Lung (tissue), 12 donors: ENCODE data around the gene MMP8. TPM values are rescaled to one million over a fixed set of nuclear protein-coding genes. Genes with fewer than 3 reads are reported as not detected.

Experiments used
- ATAC-seq: fragments of 200-7000 bp; cut with Tn5 transposase; one replicate; pipeline ENCODE4 v1.9.1; 2020; ENCODE audit warnings: moderate number of reproducible peaks; ENCODE audit not compliant: insufficient read depth, low FRiP score
- DNase-seq, 3 donors: peaks; one replicate each; pipeline ENCODE4 v3.0.0-alpha.2; 2013 to 2017
- H3K27ac ChIP-seq, 2 donors: one replicate each; pipeline ENCODE4 v1.5.1; 2013; ENCODE audit warnings: mild to moderate bottlenecking in 2 of 2, moderate library complexity in 2 of 2, control low read depth in 1 of 2, inconsistent platforms in 1 of 2, low read depth in 1 of 2, low read length in 1 of 2
- H3K27me3 ChIP-seq, 3 donors: one replicate each; pipeline ENCODE4 v1.5.1; 2013; ENCODE audit warnings: low read length in 2 of 3; ENCODE audit not compliant: control insufficient read depth in 3 of 3, insufficient read depth in 3 of 3
- H3K36me3 ChIP-seq, 4 donors: one replicate each; pipeline ENCODE4 v1.5.1; 2013; ENCODE audit warnings: low read length in 4 of 4, mild to moderate bottlenecking in 1 of 4, moderate library complexity in 1 of 4; ENCODE audit not compliant: control insufficient read depth in 4 of 4, insufficient read depth in 4 of 4
- H3K4me1 ChIP-seq, 5 donors: one replicate each; pipeline ENCODE4 v1.5.1; 2013; ENCODE audit warnings: low read length in 5 of 5, mild to moderate bottlenecking in 2 of 5, moderate library complexity in 1 of 5; ENCODE audit not compliant: control insufficient read depth in 5 of 5, insufficient read depth in 5 of 5
- H3K4me3 ChIP-seq: one replicate; pipeline ENCODE4 v1.5.1; 2013; ENCODE audit warnings: mild to moderate bottlenecking, control low read depth, moderate library complexity
- H3K9ac ChIP-seq, 2 donors: one replicate each; pipeline ENCODE4 v1.5.1; 2013; ENCODE audit warnings: low read length in 2 of 2, control low read depth in 1 of 2; ENCODE audit not compliant: insufficient read depth in 1 of 2
- H3K9me3 ChIP-seq, 4 donors: one replicate each; pipeline ENCODE4 v1.5.1; 2013; ENCODE audit warnings: low read length in 3 of 4, mild to moderate bottlenecking in 1 of 4, moderate library complexity in 1 of 4; ENCODE audit not compliant: control insufficient read depth in 4 of 4, insufficient read depth in 3 of 4
- WGBS, 2 donors: extraction: QIAGEN DNeasy Blood & Tissue Kit; methylation state at CpG; one replicate each; pipeline ENCODE4 v1.1.7; 2013; 5-methylcytosine and 5-hydroxymethylcytosine counted together
- polyA plus RNA-seq, 2 donors: library from polyadenylated mRNA; stranded (reverse); fragments of 200-250 nt; gene quantifications; one replicate each; pipeline ENCODE4 v1.2.1, GENCODE V29; 2013
- total RNA-seq, 2 donors: library from RNA; depleted of rRNA in 1 of 2; stranded (reverse); fragments of >200 nt in 1 of 2; gene quantifications; one replicate each; pipeline ENCODE4 v1.2.1, GENCODE V29; 2014 to 2021
- TF ChIP-seq, protein P1 (sequence below): IDR thresholded peaks from 2 replicates; pipeline ENCODE4 v1.5.1; 2012; ENCODE audit warnings: mild to moderate bottlenecking; ENCODE audit errors: control extremely low read depth, extremely low read depth
- donor health status: control.
- donor health status: control.
- donor health status: Bipolar disorder and iron deficiency.
- donor health status: healthy.
- donor health status: DM: yes; HTN: yes; CAD: no.

Gene MMP8
- total and polyA plus RNA-seq, 4 donors: 0.30 to 77.5 (median 1.6) TPM

DNA sequence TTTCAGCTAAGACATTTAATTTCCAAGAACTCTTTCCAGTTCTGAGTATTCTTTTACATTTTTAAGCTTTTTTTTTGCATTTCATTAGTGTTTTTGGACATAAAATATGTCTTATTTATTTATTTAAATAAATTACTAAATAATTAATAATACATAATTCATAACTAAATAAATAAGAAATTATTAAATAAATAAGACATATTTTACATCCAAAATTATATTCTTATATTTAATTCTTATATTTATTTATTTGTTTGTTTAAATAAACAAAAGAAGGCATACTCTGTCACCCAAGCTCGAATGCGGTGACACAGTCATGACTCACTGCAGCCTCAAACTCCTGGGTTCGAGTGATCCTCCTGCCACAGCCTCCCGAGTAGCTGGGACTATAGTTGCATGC, 16.1 kb downstream of the MMP8 start:
- Histone ChIP-seq H3K4me3 (no peak overlapping the region), H3K27me3 (no peaks in the 10 kb centered on the region), H3K9ac (no peak overlapping the region), H3K36me3 (no peaks in the 10 kb centered on the region), H3K4me1 (peaks cover 0 to 6% (median 0%) of the 10 kb centered on the region in 5 donors), H3K9me3 (no peaks in the 10 kb centered on the region), H3K27ac (no peak overlapping the region)
- DNase-seq: no peak
- TF ChIP-seq, protein P1, sequence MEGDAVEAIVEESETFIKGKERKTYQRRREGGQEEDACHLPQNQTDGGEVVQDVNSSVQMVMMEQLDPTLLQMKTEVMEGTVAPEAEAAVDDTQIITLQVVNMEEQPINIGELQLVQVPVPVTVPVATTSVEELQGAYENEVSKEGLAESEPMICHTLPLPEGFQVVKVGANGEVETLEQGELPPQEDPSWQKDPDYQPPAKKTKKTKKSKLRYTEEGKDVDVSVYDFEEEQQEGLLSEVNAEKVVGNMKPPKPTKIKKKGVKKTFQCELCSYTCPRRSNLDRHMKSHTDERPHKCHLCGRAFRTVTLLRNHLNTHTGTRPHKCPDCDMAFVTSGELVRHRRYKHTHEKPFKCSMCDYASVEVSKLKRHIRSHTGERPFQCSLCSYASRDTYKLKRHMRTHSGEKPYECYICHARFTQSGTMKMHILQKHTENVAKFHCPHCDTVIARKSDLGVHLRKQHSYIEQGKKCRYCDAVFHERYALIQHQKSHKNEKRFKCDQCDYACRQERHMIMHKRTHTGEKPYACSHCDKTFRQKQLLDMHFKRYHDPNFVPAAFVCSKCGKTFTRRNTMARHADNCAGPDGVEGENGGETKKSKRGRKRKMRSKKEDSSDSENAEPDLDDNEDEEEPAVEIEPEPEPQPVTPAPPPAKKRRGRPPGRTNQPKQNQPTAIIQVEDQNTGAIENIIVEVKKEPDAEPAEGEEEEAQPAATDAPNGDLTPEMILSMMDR: no peak
- WGBS, 2 donors: 68 to 83% methylated on average over 4 of the region's 4 CpGs
- ATAC-seq: no peak

DNA sequence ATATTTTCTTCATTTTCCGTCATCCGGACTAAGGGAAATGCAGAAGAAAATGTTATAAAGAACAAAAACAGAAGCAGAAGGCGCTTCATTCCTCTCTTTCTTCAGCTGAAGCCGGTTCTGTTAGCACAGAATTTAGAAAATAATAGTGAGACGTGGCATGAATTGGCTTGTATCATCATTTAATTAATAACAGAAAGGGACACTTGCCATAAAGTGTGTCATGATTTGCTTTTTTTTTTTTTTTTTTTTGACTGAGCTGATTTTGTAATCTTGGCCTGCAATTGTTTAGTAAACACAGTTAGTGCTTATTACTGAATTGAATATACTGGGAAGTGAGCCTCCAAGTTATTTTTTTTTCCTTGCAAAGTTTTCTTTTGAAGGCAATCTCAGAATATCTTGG, 19.1 kb downstream of the MMP8 start, which contains the start of gene MMP27:
TSS of gene MMP27 (minus strand) at position 144 of the 400 bp plus-strand sequence. CDS start at position 89, 55 bp downstream.
- H3K4me1 ChIP-seq: peaks cover 0 to 6% (median 0%) of the 10 kb centered on the region in 5 donors
- DNase-seq (no peak), ATAC-seq (no peak)
- H3K27me3 ChIP-seq: no peaks in the 10 kb centered on the region
- WGBS, 2 donors: 60 to 78% methylated on average over 5 of the region's 5 CpGs
- TF ChIP-seq, protein P1: no peak
- H3K4me3 ChIP-seq: no peak within 1 kb of the TSS
- H3K27ac ChIP-seq: no peak within 1 kb of the TSS
- no peaks in the 10 kb centered on the region for H3K36me3 ChIP-seq
- no peak within 1 kb of the TSS for H3K9ac ChIP-seq
- peaks cover 0 to 4% (median 0%) of the 10 kb centered on the region in 4 donors for H3K9me3 ChIP-seq

DNA sequence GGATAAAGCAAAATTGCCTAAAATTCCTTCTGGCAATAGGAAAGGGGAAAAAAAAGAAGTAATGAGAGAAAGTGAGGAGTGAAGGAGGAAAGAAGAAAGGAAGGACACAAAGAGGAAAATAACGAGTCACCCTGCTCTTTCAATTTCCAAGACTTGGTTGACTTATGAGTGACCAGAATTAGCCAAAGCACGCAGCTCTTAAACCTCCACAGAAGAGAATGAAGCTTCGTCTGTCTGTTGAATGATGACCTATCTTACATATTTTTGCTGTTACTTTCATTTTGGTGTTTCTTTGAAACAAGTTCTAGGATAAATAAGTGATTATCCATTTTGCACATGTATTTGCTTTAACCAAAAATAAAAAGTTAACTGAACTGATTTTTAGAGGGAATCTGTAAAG, 19.9 kb downstream of the MMP8 start:
- no peaks in the 10 kb centered on the region for H3K36me3 ChIP-seq
- no peaks in the 10 kb centered on the region for H3K27me3 ChIP-seq
- H3K4me3 ChIP-seq: no peak overlapping the region
- H3K27ac ChIP-seq: no peak overlapping the region
- WGBS, 2 donors: 85% methylated on average over 3 of the region's 3 CpGs
- TF ChIP-seq, protein P1: no peak
- DNase-seq (no peak), ATAC-seq (no peak)
- H3K9ac ChIP-seq: no peak overlapping the region
- H3K9me3 ChIP-seq: peaks cover 0 to 4% (median 0%) of the 10 kb centered on the region in 4 donors
- peaks cover 0 to 6% (median 0%) of the 10 kb centered on the region in 5 donors for H3K4me1 ChIP-seq
